Activated naive CD4-positive, alpha-beta T cell treated with Interleukin-2 at 50 U/mL for 16 hours (primary cell): ENCODE measurements around the gene EDEM3.
"Not testable (repeated sequence)": the region's sequence is repeated elsewhere in the genome, so short reads cannot be mapped to it uniquely, and the experiment has no call there.

Experiments used
- DNase-seq: peaks from one replicate; pipeline ENCODE4 v3.0.0-alpha.2; 2020

Gene EDEM3, protein sequence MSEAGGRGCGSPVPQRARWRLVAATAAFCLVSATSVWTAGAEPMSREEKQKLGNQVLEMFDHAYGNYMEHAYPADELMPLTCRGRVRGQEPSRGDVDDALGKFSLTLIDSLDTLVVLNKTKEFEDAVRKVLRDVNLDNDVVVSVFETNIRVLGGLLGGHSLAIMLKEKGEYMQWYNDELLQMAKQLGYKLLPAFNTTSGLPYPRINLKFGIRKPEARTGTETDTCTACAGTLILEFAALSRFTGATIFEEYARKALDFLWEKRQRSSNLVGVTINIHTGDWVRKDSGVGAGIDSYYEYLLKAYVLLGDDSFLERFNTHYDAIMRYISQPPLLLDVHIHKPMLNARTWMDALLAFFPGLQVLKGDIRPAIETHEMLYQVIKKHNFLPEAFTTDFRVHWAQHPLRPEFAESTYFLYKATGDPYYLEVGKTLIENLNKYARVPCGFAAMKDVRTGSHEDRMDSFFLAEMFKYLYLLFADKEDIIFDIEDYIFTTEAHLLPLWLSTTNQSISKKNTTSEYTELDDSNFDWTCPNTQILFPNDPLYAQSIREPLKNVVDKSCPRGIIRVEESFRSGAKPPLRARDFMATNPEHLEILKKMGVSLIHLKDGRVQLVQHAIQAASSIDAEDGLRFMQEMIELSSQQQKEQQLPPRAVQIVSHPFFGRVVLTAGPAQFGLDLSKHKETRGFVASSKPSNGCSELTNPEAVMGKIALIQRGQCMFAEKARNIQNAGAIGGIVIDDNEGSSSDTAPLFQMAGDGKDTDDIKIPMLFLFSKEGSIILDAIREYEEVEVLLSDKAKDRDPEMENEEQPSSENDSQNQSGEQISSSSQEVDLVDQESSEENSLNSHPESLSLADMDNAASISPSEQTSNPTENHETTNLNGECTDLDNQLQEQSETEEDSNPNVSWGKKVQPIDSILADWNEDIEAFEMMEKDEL

DNA sequence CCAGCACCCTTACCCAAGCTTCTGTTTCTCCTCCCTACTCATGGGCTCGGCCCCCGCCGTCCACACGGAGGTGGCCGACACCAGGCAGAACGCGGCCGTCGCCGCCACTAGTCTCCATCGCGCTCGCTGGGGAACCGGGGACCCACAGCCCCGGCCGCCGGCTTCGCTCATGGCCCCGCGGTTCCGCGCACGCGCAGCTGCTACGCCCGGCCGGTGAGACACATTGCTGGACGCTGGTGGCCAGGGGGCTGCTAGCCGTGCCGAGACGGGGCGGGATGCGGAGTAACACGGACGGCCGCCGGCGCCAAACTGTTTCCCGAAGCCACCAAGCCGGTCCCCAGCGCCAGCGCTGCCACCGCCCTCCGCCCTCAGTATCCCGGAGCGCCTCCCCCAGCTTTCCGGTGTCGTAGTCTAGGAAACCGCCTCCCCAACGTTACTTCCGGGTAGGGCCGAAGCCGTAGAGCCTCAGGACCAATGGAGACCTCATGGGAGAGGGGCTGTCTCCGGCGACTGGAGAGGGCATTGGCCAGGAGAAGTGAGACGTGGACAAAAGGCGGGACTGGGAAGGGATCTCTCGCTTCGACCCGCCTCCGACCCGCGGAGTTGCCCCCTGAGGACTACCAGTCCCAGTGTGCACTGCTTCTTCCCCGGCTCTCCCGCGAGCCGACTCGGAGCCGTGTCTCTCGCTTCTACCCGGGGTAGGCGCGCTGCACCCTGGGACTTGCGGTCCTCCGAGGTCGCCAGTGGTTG lies at the start of gene EDEM3:
Gene EDEM3 (minus strand): TSS at position 383 of the 750 bp plus-strand sequence. CDS start 212 bp downstream, at position 171.
- DNase-seq, result peak; percentile 98

DNA sequence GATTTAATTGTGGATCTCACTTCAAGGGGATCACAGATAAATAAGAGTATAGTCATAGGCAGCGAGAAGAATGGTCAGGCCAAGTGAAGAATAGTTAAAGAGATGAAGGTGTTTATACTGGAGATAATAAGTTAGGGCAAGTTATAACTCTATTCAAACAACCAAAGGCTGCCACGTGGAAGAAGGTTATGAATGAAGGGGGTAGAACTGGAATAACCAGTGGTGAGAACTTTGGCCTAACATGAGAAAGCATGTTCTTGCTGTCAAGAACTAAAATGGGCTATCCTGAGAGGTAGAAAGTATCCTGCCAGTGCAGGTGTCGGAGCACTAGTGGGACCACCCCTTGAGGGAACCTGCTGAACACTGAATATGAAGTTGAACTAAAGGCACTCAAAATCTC lies 49.6 kb upstream of the EDEM3 start:
- no peak for DNase-seq

DNA sequence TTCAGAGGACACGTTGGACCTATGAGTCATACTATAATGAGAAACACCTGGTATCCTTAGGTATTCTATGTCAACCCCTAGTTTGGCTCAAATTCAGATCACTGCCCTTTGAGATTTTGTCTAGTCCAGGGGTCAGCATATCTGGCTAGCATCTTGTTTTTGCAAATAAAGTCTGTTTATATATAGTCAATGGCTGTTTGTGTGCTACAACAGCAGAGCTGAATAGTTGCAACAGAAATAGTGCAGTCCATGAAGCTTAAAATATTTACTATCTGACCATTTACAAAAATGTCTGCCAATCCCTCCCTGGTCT lies 48.5 kb upstream of the EDEM3 start:
- DNase-seq, result no peak

DNA sequence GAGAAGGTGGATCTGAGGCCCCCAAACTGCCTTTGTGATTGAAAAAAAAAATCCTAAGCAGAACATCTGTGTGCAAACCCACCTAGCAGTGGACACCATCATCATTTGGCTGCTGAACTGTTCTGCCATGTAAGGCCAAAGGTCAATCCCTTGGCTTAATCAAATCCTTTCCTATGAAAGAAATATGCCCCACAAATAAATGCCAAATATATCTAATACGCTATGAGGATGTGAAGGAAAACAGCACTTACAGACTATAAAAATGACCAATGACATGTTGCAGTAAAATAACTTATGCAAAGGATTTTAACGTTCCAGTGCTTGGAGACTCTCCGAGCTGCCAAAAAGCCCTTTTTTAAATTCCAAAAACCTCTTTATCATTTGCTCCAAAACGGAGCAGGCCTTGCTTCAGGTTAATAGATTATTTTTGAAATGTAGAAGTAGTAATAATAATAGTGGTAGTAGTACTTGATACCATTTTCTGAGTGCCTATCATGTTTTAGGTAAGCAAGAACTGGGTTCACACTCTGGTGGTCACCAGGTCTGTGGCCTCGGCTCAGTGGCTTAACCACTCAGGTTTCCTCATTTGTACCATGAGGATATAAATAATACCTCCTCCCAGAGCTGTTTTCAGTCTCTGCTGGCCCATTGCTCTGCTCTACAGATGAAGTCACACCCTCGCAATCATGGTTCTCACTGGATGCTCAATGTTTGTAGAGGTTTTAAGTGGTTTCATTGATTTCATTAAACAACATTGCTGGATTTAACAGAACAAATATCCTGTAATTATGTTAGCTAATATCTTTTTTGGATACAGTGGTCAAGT lies 47.9 kb upstream of the EDEM3 start:
- no peak for DNase-seq

DNA sequence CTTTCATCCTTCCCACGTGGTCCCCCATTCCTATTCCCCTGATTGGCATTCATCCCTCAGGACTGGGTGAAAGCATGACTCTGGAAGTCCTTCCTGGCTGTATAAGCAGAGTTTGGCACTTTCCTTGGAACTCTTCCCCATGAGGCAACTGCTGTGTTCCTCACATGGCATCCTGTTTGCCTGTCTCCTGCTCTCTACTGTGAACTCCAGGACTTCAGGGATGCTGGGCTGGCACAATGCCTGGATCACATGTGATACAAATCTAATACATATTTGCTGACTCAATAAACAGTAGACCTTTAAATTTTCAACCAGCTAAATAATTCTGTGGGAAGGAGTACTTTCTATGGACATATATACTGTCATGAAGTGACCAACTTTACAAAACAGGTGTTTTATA lies 46.8 kb upstream of the EDEM3 start:
- DNase-seq, result no peak

DNA sequence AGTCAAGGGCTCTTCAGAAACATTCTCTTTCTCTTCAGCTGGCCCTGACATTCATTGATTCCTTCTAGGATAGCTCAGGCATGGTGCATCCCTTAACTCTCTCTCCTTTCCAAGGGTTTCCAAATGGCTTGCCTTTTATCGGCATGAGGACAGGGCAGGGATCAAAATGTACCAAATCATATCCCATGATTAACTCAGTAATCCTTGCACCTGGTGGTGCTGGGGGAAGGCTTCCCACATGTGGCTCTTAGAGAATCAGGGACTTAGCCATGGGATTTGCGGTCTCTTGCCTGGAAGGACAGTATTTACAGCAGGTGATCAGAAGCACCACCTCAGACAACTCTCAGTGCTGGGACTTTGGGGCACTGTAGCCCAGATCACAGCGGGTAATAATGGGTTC lies 46.2 kb upstream of the EDEM3 start:
- DNase-seq, result no peak

DNA sequence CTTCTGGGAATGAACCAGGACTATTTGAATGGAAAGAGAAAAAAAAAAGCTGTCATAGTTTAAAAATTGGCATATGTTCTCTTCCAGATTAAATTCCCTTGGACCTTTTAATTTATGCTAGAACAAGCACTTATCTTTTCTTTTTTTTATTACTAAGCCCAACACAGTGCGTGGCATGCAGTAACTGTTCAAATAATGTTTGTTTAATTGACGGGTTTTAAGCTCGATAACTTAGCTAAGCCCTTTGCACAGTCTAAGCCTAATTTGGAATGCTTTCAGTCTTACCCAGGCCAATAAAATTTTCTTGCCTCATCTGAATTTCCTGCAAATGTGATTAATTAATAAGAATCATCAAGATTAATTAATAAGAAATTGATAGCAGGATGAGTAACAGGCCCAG lies 39.3 kb upstream of the EDEM3 start:
- no peak for DNase-seq

DNA sequence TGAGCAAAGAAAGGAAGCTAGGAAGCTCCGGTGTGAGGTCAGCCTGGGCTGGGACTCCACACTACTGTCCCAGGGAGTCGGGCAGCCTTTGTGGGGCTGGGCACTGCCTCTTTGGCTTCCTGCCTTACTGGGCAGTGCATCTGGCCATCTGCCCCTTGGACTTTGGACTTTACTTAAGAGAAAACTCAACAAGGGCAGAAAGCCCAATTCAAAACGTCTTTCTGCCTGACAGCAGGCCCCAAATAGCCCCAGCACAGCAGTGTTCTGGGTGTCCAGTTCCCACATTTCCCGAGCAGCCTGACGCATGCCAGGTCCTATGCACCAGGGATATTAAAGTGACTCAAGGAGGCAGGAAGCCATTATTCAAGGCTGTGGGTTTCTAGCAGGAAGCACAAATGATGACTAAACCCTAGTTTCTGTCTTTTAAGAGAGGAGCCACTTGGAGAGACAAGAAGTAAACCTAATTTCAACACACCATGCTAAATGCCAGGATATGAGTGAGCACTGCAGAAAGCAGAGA lies 37.9 kb upstream of the EDEM3 start:
- DNase-seq, result no peak

DNA sequence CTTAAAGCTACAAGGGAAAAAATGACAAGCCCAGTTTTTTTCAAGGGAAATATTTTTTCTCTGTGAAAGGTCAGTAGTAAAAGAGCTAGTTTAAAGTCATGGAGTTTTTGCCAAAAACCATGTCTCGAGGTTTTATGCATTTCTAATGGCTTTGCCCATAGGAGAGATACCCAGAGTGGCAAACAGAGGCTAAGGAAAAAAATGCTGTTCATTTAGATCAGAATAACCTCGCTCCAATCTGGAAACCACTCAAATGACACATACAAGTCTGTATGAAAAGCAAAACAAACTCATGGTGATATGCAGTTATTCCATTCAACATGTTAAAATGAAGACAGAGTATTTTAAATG lies 36.9 kb upstream of the EDEM3 start:
- DNase-seq, result no peak

DNA sequence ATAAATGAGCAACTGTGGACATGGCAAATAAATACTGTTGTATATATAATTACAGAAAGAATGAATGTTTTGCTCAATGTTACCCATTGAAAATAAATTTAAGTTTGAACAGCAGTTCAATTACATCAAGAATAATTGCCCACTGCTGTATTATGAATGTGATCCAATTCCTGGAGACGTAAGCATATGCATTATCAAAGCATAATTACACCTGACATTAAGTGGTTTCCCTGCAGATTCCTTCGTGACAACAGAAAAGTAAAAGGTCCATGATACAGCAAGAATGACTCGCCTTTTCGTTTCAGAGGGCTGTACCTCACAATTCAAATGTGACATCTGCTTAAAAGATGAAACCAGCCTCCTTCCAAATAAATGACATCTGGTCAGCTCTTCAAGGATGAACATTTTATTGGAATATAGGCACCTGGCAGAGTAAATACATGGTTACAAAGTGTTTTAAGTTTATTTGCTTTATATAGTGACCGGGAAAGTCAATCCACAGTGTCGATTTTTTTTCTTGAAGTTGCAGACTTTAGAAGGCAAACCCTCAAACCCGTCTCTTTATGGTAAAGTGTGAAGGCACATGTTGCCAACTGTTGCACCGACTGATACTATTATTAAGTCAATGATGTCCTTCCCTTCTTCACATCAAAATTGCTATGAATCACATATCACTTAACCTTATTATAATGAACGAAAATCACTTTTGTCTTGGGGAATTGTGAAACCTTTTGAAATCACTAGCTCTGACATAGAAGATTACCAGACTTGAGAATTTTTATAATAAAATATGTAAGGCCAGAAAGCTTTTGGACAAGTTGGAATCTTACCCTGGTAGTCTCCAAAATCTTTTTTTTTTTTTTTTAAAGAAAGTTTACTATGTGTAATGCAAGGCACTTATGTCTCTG lies 36.2 kb upstream of the EDEM3 start:
- DNase-seq, result no peak

DNA sequence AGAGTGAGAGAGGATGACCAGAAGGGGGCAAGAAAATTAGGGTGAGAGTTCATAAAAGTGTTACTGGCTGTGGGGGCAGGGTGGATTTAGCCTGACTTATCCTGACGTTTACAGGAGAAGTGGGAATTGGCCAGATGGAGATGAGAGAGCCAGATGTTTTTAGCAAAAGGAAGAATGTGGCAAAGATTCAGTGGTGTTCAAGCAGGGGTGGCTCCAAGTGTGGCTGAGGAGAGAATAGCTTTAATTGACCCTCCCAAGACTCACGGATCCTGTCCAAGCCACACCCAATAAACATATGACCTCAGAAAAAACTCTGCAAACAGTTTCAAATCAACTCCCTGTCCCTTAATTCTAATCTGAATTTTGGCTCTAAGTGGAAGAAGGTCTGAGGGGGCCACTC lies 35.2 kb upstream of the EDEM3 start:
- DNase-seq, result no peak

DNA sequence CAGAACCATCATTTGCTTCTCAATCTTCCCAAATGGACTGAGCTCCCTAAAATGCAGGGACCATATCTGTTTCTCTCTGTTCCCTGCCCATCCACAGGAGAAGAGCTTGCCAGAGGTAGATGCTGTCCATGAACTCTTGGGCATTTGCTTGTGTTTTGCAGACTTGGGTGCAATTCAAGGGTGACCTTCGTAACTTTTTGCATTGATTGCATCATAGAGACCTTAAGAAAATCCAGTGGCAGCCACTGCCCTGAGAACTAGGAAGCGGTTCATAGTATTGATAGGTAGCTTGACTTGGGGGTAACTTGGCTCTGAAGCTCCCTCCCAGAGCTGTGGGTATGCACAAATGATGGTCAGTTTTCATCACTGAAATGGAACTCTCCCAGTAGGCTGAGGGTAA lies 34.3 kb upstream of the EDEM3 start:
- no peak for DNase-seq

DNA sequence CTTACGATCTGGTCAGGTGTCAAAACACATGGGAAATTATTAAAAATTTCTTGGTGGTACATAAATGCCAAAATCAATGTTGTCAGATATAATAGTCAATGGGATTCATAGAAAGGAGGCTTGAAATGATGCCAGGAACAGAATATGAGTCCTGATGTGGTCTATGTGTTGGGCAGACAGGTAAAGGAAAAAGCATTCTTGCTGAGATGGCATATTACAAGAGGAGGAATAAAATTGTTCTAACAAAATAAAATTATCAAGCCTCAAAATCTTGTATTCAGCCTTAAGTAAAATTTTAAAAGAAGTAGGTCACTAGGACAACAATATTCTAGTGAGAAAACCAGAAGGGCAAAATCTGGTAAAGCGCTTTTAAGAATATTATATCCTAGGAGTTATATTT lies 30.9 kb upstream of the EDEM3 start:
- DNase-seq, result no peak

DNA sequence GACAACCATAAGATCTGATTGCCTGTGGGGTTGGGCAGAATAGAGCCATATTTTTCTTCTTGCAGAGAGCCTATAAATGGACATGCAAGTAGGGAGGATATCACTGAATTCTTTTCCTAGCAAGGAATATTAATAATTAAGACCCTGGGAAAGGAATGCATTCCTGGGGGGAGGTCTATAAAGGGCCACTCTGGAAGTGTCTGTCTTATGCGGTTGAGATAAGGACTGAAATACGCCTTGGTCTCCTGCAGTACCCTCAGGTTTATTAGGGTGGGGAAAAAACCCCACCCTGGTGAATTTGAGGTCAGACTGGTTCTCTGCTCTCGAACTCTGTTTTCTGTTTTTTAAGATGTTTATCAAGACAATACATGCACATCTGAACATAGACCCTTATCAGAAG lies 29.1 kb upstream of the EDEM3 start:
- not testable (repeated sequence) for DNase-seq

DNA sequence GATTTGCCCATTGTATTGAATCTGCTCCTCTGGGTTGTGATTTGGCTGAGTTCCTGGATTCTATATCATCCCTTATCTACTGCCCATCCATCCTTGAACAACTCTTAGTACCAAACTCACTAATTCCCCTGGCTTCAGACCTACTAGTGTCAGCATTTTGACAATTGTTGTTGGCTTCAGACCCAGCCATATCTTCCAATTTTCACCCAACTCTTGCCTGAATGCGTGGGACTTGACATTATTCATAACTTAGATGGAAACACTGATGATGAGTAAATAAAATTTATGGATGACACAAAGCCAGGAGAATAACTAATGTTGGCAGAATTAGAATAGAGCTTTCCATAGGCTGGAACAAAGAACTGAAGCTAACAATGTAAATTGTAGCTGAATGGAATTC lies 27.3 kb upstream of the EDEM3 start:
- no peak for DNase-seq

DNA sequence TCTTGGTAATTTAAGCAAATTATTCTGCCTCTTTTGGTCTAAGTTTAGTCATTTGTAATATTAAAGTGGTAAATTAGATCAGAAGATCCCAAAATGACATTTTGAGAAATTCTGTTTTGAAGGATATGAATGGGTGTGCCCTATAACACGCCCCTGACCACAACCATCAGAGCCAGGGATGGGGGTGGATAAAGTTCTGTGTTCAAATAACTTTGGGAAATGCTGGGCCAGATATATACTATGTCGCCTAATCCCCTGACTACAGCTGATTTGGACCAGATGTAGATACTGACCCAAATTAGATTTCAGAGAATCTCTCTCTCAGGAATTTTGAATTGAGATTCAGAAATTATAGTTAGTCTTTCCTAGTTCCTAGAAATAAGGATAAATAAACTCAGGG lies 21.2 kb upstream of the EDEM3 start:
- DNase-seq, result no peak

DNA sequence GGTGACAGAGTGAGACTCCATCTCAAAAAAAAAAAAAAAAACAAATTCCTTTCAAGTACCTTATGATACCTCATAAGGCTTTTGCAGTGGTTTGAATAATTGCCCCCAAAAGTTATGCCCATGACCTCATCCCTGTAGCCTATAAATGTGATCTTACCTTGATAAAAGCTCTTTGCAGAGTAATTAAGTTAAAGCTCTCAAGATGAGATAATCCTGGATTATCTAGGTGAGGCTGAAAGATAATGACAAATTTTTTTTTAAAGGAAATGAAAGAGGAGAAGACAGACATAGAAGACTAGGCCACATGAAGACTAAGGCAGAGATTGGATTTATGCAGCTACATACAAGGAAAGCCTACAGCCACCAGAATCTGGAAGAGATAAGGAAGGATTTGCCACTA lies 20.7 kb upstream of the EDEM3 start:
- DNase-seq, result no peak

DNA sequence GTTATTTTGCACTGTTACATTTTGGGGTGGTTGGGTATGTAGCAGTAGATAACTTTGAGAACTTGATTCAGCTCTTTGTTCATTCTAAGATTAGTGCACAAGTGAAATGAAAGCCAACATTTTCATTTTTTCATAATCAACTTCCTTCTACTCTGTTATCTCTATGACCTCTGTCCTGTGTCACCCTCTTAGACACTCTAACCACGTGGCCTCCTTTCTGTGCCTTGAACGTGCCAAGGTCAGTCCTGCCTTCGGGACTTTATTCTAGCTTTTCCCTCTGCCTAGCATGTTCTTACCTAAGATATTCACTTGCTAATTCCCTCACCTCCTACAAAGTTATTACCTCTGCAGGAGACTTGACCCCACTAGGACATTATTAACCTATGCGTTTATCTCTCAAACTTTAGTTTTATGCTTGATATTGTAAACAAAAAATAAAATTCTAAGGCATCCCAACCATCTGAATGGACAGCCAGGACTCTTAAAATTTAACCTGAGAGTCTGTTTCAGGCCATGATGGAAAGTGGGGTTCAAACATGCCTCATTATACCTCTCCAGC lies 19.2 kb upstream of the EDEM3 start:
- no peak for DNase-seq

DNA sequence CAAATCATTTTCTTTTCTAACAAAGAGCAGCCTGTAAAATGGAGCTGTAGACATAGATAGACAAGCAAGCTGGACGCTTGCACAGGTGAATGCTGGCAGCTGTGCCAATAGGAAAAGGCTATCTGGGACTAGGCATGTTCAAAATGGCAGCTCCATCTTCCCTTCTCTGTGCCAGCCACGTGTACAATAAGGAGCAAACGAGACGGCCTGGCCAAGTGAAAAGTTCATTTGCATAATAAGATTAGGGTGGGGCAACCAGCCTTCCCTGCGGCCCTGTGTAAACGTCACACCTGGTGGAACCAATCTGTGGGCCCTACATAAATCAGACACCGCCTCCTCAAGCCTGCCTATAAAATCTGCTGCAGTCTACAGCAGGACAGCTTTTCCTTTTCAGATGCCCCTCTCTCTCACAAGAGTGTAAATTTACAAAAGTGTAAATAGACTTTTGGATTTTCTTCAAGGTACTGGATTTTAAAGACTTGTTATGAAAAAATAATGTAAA lies 16.6 kb upstream of the EDEM3 start:
- no peak for DNase-seq

DNA sequence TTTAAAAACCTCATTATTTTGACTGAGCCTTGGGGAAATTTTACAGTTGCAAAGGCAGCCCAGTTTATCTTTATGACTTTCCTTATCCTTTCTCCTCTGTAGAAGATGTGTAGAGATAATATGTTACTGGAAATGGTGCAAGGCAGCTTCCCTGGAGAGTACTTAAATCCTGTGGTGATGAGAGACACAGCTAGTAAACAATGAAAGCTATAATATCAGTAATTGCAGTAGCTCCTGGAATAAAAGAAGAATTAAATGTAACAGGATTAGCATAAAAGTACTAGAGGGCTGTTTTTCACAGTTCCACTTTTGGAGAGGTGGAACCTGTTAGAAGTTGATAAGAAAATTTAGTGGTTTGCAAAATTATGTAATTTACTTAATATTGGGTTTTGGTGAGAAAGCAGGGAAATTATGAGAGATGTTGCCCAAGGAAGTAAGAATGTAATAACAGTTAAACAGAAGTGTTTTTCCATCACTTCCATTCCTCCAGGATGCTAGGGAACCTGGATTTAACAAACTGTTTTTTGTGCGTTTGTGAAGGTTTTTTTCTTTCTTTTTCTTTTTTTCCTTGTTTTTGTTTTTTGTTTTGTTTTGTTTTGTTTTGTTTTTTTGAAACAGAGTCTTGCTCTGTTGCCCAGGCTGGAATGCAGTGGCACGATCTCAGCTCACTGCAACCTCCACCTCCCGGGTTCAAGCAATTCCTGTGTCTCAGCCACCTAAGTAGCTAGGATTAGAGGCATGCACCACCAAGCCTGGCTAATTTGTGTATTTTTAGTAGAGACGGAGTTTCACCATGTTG lies 15.7 kb upstream of the EDEM3 start:
- DNase-seq, result no peak
